Thymus (tissue), 11 donors: Measurements from ENCODE around the gene TRIM17. TPM values are rescaled to one million over a fixed set of nuclear protein-coding genes. Genes with fewer than 3 reads are reported as not detected.

ENCODE experiments used
- DNase-seq, 9 donors: peaks; one replicate each; pipeline ENCODE4 v3.0.0-alpha.2; 2013; ENCODE audit warnings: low spot score in 9 of 9, low read depth in 6 of 9, missing footprints in 1 of 9
- H3K27ac ChIP-seq, 2 donors: one replicate each; pipeline ENCODE4 v1.5.1; 2013; ENCODE audit warnings: control low read depth in 1 of 2, low read depth in 1 of 2, low read length in 1 of 2, mild to moderate bottlenecking in 1 of 2, moderate library complexity in 1 of 2
- H3K27me3 ChIP-seq, 2 donors: one replicate each; pipeline ENCODE4 v1.5.1; 2013; ENCODE audit warnings: low read length in 1 of 2; ENCODE audit not compliant: control insufficient read depth in 2 of 2, insufficient read depth in 1 of 2
- H3K36me3 ChIP-seq, 2 donors: one replicate each; pipeline ENCODE4 v1.5.1; 2013; ENCODE audit warnings: low read length in 1 of 2, mild to moderate bottlenecking in 1 of 2, moderate library complexity in 1 of 2; ENCODE audit not compliant: control insufficient read depth in 2 of 2, insufficient read depth in 2 of 2
- H3K4me1 ChIP-seq, 2 donors: one replicate each; pipeline ENCODE4 v1.5.1; 2013; ENCODE audit warnings: low read length in 2 of 2; ENCODE audit not compliant: control insufficient read depth in 2 of 2, insufficient read depth in 2 of 2
- H3K4me3 ChIP-seq, 2 donors: one replicate each; pipeline ENCODE4 v1.5.1; 2013; ENCODE audit warnings: low read length in 2 of 2, control low read depth in 1 of 2, mild to moderate bottlenecking in 1 of 2
- H3K9me3 ChIP-seq, 2 donors: one replicate each; pipeline ENCODE4 v1.5.1; 2013; ENCODE audit warnings: low read length in 1 of 2, mild to moderate bottlenecking in 1 of 2; ENCODE audit not compliant: control insufficient read depth in 2 of 2, insufficient read depth in 1 of 2
- WGBS: extraction: QIAGEN DNeasy Blood & Tissue Kit; methylation state at CpG from one replicate; pipeline ENCODE4 v1.1.7; 2013; 5-methylcytosine and 5-hydroxymethylcytosine counted together
- polyA plus RNA-seq: library from polyadenylated mRNA; stranded (reverse); fragments of 200-250 nt; gene quantifications from one replicate; pipeline ENCODE4 v1.2.3, GENCODE V29; 2013
- total RNA-seq: library from RNA; stranded (reverse); fragments of 120-200 nt; gene quantifications from one replicate; pipeline ENCODE4 v1.2.4, GENCODE V29; 2013
- donor health status: healthy.

The TRIM17 gene
- total and polyA plus RNA-seq, 2 donors = 0.09 to 0.50 TPM

GRCh38 chr1:228363686-228364067 is 53.0 kb downstream of the TRIM17 start:
- Histone ChIP-seq H3K27me3 (peaks cover 0 to 6% of the 10 kb centered on the region in 2 donors), H3K9me3 (no peaks in the 10 kb centered on the region), H3K36me3 (no peaks in the 10 kb centered on the region), H3K4me1 (no peaks in the 10 kb centered on the region), H3K4me3 (no peak overlapping the region), H3K27ac (no peak overlapping the region)
- DNase-seq = no peak
- WGBS = 83% methylated on average over 9 of the region's 9 CpGs

GRCh38 chr1:228362884-228363450 is 53.7 kb downstream of the TRIM17 start:
- Histone ChIP-seq H3K9me3 (no peaks in the 10 kb centered on the region), H3K36me3 (no peaks in the 10 kb centered on the region), H3K27me3 (peaks cover 0 to 4% of the 10 kb centered on the region in 2 donors), H3K27ac (no peak overlapping the region), H3K4me1 (no peaks in the 10 kb centered on the region), H3K4me3 (no peak overlapping the region)
- DNase-seq = no peak
- 97% methylated on average over 4 of the region's 4 CpGs for WGBS

GRCh38 chr1:228362141-228362883 is 54.3 kb downstream of the TRIM17 start:
- H3K27me3 ChIP-seq = no peaks in the 10 kb centered on the region
- no peaks in the 10 kb centered on the region for H3K36me3 ChIP-seq
- no peaks in the 10 kb centered on the region for H3K4me1 ChIP-seq
- no peak overlapping the region for H3K4me3 ChIP-seq
- 89% methylated on average over 18 of the region's 18 CpGs for WGBS
- no peak overlapping the region for H3K27ac ChIP-seq
- no peak for DNase-seq
- no peaks in the 10 kb centered on the region for H3K9me3 ChIP-seq

GRCh38 chr1:228361314-228362140 is 55.1 kb downstream of the TRIM17 start:
- DNase-seq = no peak
- Histone ChIP-seq H3K9me3 (no peaks in the 10 kb centered on the region), H3K27me3 (no peaks in the 10 kb centered on the region), H3K4me3 (no peak overlapping the region), H3K4me1 (no peaks in the 10 kb centered on the region), H3K27ac (no peak overlapping the region), H3K36me3 (no peaks in the 10 kb centered on the region)
- 92% methylated on average over 26 of the region's 26 CpGs for WGBS

GRCh38 chr1:228360533-228361313 is 55.9 kb downstream of the TRIM17 start:
- no peak overlapping the region for H3K27ac ChIP-seq
- H3K4me3 ChIP-seq = no peak overlapping the region
- H3K27me3 ChIP-seq = no peaks in the 10 kb centered on the region
- H3K9me3 ChIP-seq = no peaks in the 10 kb centered on the region
- H3K4me1 ChIP-seq = no peaks in the 10 kb centered on the region
- no peaks in the 10 kb centered on the region for H3K36me3 ChIP-seq
- DNase-seq = no peak
- WGBS = 96% methylated on average over 19 of the region's 19 CpGs

GRCh38 chr1:228359613-228360532 is 56.8 kb downstream of the TRIM17 start:
- WGBS = 96% methylated on average over 45 of the region's 45 CpGs
- H3K4me3 ChIP-seq = no peak overlapping the region
- H3K27ac ChIP-seq = no peak overlapping the region
- DNase-seq = no peak
- no peaks in the 10 kb centered on the region for H3K27me3 ChIP-seq
- no peaks in the 10 kb centered on the region for H3K36me3 ChIP-seq
- no peaks in the 10 kb centered on the region for H3K4me1 ChIP-seq
- no peaks in the 10 kb centered on the region for H3K9me3 ChIP-seq

- Histone ChIP-seq H3K27me3 (no peaks in the 10 kb centered on the region), H3K4me3 (no peak overlapping the region), H3K27ac (no peak overlapping the region), H3K9me3 (no peaks in the 10 kb centered on the region), H3K4me1 (no peaks in the 10 kb centered on the region), H3K36me3 (no peaks in the 10 kb centered on the region)
- 98% methylated on average over 19 of the region's 19 CpGs for WGBS
- no peak for DNase-seq
These were observed 57.7 kb downstream of the TRIM17 start for GRCh38 chr1:228358764-228359612.
